CD4-positive, alpha-beta T cell treated with Interleukin-15 for 4 hours (primary cell): ENCODE data around the gene LDLRAD4.

Experiments
- DNase-seq: peaks from one replicate; pipeline ENCODE4 v3.0.0-alpha.2; 2020; ENCODE audit warnings: low spot score

LDLRAD4 gene

GRCh38 chr18:13447621-13448334, 229.2 kb downstream of the LDLRAD4 start:
- no peak for DNase-seq

- DNase-seq = no peak
Measured at GRCh38 chr18:13448335-13448795, 229.8 kb downstream of the LDLRAD4 start.

- DNase-seq = no peak
Measured at GRCh38 chr18:13449651-13450050, 231.1 kb downstream of the LDLRAD4 start.

GRCh38 chr18:13450289-13451212, 232.0 kb downstream of the LDLRAD4 start:
- DNase-seq = no peak

GRCh38 chr18:13451213-13451540, 232.6 kb downstream of the LDLRAD4 start:
- DNase-seq = no peak

GRCh38 chr18:13451661-13452387, 233.3 kb downstream of the LDLRAD4 start:
- no peak for DNase-seq

- no peak for DNase-seq
Measured at GRCh38 chr18:13452388-13452811, 233.8 kb downstream of the LDLRAD4 start.

- DNase-seq = no peak
Measured at GRCh38 chr18:13452871-13453680, 234.5 kb downstream of the LDLRAD4 start.

GRCh38 chr18:13453714-13454113, 235.2 kb downstream of the LDLRAD4 start:
- DNase-seq = no peak

GRCh38 chr18:13454363-13455150, 236.0 kb downstream of the LDLRAD4 start:
- DNase-seq = no peak

- no peak for DNase-seq
Measured at GRCh38 chr18:13455471-13455870, 236.9 kb downstream of the LDLRAD4 start.

- DNase-seq = peak; percentile 28
Measured at GRCh38 chr18:13455960-13456481, 237.5 kb downstream of the LDLRAD4 start.

- DNase-seq = no peak
Measured at GRCh38 chr18:13456736-13457271, 238.2 kb downstream of the LDLRAD4 start.

- DNase-seq = no peak
Measured at GRCh38 chr18:13457327-13457726, 238.8 kb downstream of the LDLRAD4 start.

- no peak for DNase-seq
Measured at GRCh38 chr18:13460946-13461345, 242.4 kb downstream of the LDLRAD4 start.

GRCh38 chr18:13461469-13461868, 242.9 kb downstream of the LDLRAD4 start:
- no peak for DNase-seq

GRCh38 chr18:13461936-13462335, 243.4 kb downstream of the LDLRAD4 start:
- no peak for DNase-seq

- no peak for DNase-seq
Measured at GRCh38 chr18:13462686-13463085, 244.1 kb downstream of the LDLRAD4 start.

- peak; percentile 34 for DNase-seq
Measured at GRCh38 chr18:13463526-13464210, 245.1 kb downstream of the LDLRAD4 start.
